B cell (primary cell): Measurements from ENCODE around the gene MICAL3. TPM values are rescaled to one million over a fixed set of nuclear protein-coding genes. Genes with fewer than 3 reads are reported as not detected.

ENCODE experiments used
- ATAC-seq: fragments of 200-7000 bp; cut with Tn5 transposase; one replicate; pipeline ENCODE4 v1.10.0; 2021; ENCODE audit warnings: low read depth, mild to moderate bottlenecking, moderate number of reproducible peaks, moderate library complexity
- CTCF ChIA-PET: fragments of 350-600 bp; sonication (Branson Sonifier 250); formaldehyde crosslinking; loops from one replicate; lab custom pipeline; 2021; ENCODE audit warnings: antibody characterized with exemption, inconsistent platforms; lab: Charles Lee
- POLR2A ChIA-PET: fragments of 350-600 bp; sonication (Branson Sonifier 250); formaldehyde crosslinking; loops from one replicate; lab custom pipeline; 2021; ENCODE audit warnings: antibody characterized with exemption; lab: Charles Lee
- DNase-seq: peaks from one replicate; pipeline ENCODE4 v3.0.0; 2013
- H2AFZ ChIP-seq: 2 replicates; pipeline ENCODE4 v1.6.1; 2012; ENCODE audit warnings: mild to moderate bottlenecking, low read depth, low read length; ENCODE audit not compliant: insufficient read depth, poor library complexity, severe bottlenecking
- H3K27ac ChIP-seq, 2 donors: 1 replicate in 1 of 2; 2 replicates in 1 of 2; pipeline ENCODE4 v1.5.1; 2012 to 2013; ENCODE audit warnings: low read length in 2 of 2, mild to moderate bottlenecking in 2 of 2, moderate library complexity in 1 of 2
- H3K27me3 ChIP-seq, 4 experiments: fragments of 200-600 bp in 1 of 4; sonication (generic) in 1 of 4; replicated peaks in 1 of 4; 1 replicate in 2 of 4; 2 replicates in 2 of 4; pipeline versions ENCODE4 v1.6.1 to v1.7.0; 2013 to 2016; ENCODE audit warnings: low read length in 3 of 4, mild to moderate bottlenecking in 2 of 4, mixed read lengths in 1 of 4, moderate library complexity in 1 of 4; ENCODE audit not compliant: insufficient read depth in 4 of 4, control insufficient read depth in 3 of 4; ENCODE audit errors: control extremely low read depth in 1 of 4
- H3K36me3 ChIP-seq, 2 experiments: replicated peaks in 1 of 2; 1 replicate in 1 of 2; 2 replicates in 1 of 2; pipeline versions ENCODE4 v1.6.1 to v1.7.1; 2013; ENCODE audit warnings: low read length in 1 of 2; ENCODE audit not compliant: insufficient read depth in 2 of 2, control insufficient read depth in 1 of 2; ENCODE audit errors: control extremely low read depth in 1 of 2, extremely low read depth in 1 of 2
- H3K4me1 ChIP-seq, 2 donors: fragments of 200-600 bp in 1 of 2; sonication (generic) in 1 of 2; 1 replicate in 1 of 2; 2 replicates in 1 of 2; pipeline versions ENCODE4 v1.5.1 to v1.6.1; 2013 to 2017; ENCODE audit warnings: low read length in 2 of 2; ENCODE audit not compliant: control insufficient read depth in 2 of 2, insufficient read depth in 2 of 2
- H3K4me2 ChIP-seq: replicated peaks from 2 replicates; pipeline ENCODE3; 2012; ENCODE audit warnings: mild to moderate bottlenecking, low read depth, low read length; ENCODE audit not compliant: poor library complexity, severe bottlenecking
- H3K4me3 ChIP-seq, 5 experiments: fragments of 200-600 bp in 1 of 5; sonication (generic) in 1 of 5; 1 replicate in 3 of 5; 2 replicates in 2 of 5; pipeline versions ENCODE4 v1.5.1 to v1.7.0; 2011 to 2016; ENCODE audit warnings: low read length in 4 of 5, mild to moderate bottlenecking in 4 of 5, low read depth in 2 of 5, control low read depth in 1 of 5, moderate library complexity in 1 of 5; ENCODE audit not compliant: insufficient read depth in 1 of 5; ENCODE audit errors: control extremely low read depth in 1 of 5, extremely low read depth in 1 of 5
- H3K79me2 ChIP-seq: fragments of 200-600 bp; sonication (generic); one replicate; pipeline ENCODE4 v1.6.0; 2016; ENCODE audit warnings: low read length; ENCODE audit not compliant: control insufficient read depth, insufficient read depth
- H3K9ac ChIP-seq: fragments of 200-600 bp; sonication (generic); 2 replicates; pipeline ENCODE4 v1.6.1; 2017; ENCODE audit warnings: mild to moderate bottlenecking, low read length, moderate library complexity
- H3K9me3 ChIP-seq, 3 donors: one replicate each; pipeline versions ENCODE4 v1.6.1 to v1.7.1; 2013; ENCODE audit warnings: low read length in 2 of 3; ENCODE audit not compliant: control insufficient read depth in 2 of 3, insufficient read depth in 1 of 3; ENCODE audit errors: control extremely low read depth in 1 of 3
- H4K20me1 ChIP-seq: 2 replicates; pipeline ENCODE4 v1.6.0; 2012; ENCODE audit warnings: mild to moderate bottlenecking, low read length; ENCODE audit not compliant: insufficient read depth, control insufficient read depth, poor library complexity, severe bottlenecking
- H3K27ac Mint-ChIP-seq: one replicate; pipeline ENCODE4 v1.8.0; 2021; ENCODE audit warnings: mixed read lengths
- H3K27me3 Mint-ChIP-seq: one replicate; pipeline ENCODE4 v1.8.0; 2021; ENCODE audit warnings: mixed read lengths
- H3K4me1 Mint-ChIP-seq: one replicate; pipeline ENCODE4 v1.8.0; 2021; ENCODE audit warnings: mixed read lengths
- H3K4me3 Mint-ChIP-seq: one replicate; pipeline ENCODE4 v1.8.0; 2021; ENCODE audit warnings: mixed read lengths
- H3K9me3 Mint-ChIP-seq: one replicate; pipeline ENCODE4 v1.8.0; 2022; ENCODE audit warnings: mixed read lengths; ENCODE audit not compliant: insufficient read depth
- CTCF ChIP-seq: fragments of 200-600 bp; IDR thresholded peaks from one replicate; pipeline ENCODE4 v1.8.0; 2022; ENCODE audit warnings: antibody characterized with exemption, mild to moderate bottlenecking
- EZH2 ChIP-seq: IDR thresholded peaks from 2 replicates; pipeline ENCODE4 v1.6.1; 2012; ENCODE audit warnings: borderline replicate concordance, low read depth, mild to moderate bottlenecking, moderate library complexity, low read length; ENCODE audit not compliant: insufficient read depth, poor library complexity, severe bottlenecking
- WGBS: methylation state at CpG from one replicate; pipeline ENCODE4 v1.1.5; 2013; ENCODE audit warnings: missing lambda C conversion rate; ENCODE audit not compliant: insufficient coverage; 5-methylcytosine and 5-hydroxymethylcytosine counted together
- intact Hi-C: fragments of 100-400 bp; cut with micrococcal nuclease; formaldehyde crosslinking; loops from one replicate; pipeline ENCODE4 v1.10.0; 2022
- polyA plus RNA-seq: library from polyadenylated mRNA; depleted of rRNA; stranded (reverse); fragments of >200 nt; gene quantifications from 2 replicates; pipeline ENCODE4 v1.2.3, GENCODE V29; 2012
- total RNA-seq, 2 donors: library from RNA; stranded (reverse); fragments of 120-200 nt in 1 of 2; gene quantifications; 1 replicate in 1 of 2; 2 replicates in 1 of 2; pipeline versions ENCODE4 v1.2.3 to v1.2.4, GENCODE V29; 2013 to 2022

MICAL3 gene
- total and polyA plus RNA-seq, 2 donors (not counting 1 experiment from before 2014, with no cell fraction given) = 50.5 to 253 TPM

- Histone ChIP-seq H2AFZ (no peak overlapping the region), H3K79me2 (peaks cover 19% of the 10 kb centered on the region), H3K9me3 (peaks cover 0 to 12% (median 0%) of the 10 kb centered on the region in 3 donors), H3K9ac (no peak overlapping the region), H3K27ac (no peak overlapping the region), H4K20me1 (peaks cover 18% of the 10 kb centered on the region), H3K4me2 (no peak overlapping the region), H3K27me3 (no peaks in the 10 kb centered on the region), H3K4me3 (no peak overlapping the region), H3K36me3 (peaks cover 0 to 10% of the 10 kb centered on the region in 2 experiments), H3K4me1 (peaks cover 33 to 38% of the 10 kb centered on the region in 2 donors)
- TF ChIP-seq CTCF (no peak), EZH2 (no peak)
- Mint-ChIP-seq H3K4me1 (peaks cover 43% of the 10 kb centered on the region), H3K4me3 (no peak overlapping the region), H3K27ac (no peak overlapping the region), H3K9me3 (no peaks in the 10 kb centered on the region), H3K27me3 (no peaks in the 10 kb centered on the region)
- WGBS = 87% methylated on average over 6 of the region's 9 CpGs
- intact Hi-C loops = no loop called here
- POLR2A ChIA-PET = no interaction called here
- CTCF ChIA-PET = interaction anchor here (2.4 to 4.9 kb wide), 4 partner anchors 11 to 225 kb away, joined by 11 to 73 read pairs (median 26); partner anchors contain the start of gene BID
- ATAC-seq (no peak), DNase-seq (no peak)
Measured at GRCh38 chr22:17783312-17783711, 241.0 kb downstream of the MICAL3 start.

GRCh38 chr22:17782621-17783020 lies 241.7 kb downstream of the MICAL3 start:
- peaks cover 50% of the 10 kb centered on the region for H3K4me1 Mint-ChIP-seq
- H3K79me2 ChIP-seq = peaks cover 26% of the 10 kb centered on the region
- POLR2A ChIA-PET = interaction anchor here (1.8 kb wide), 1 partner anchor 10 kb away, joined by 9 read pairs; no protein-coding TSS in a partner anchor

More at GRCh38 chr22:17782621-17783020, 241.7 kb downstream of the MICAL3 start:
- Histone ChIP-seq H3K4me3 (no peak overlapping the region), H4K20me1 (peaks cover 18% of the 10 kb centered on the region), H3K4me1 (peaks cover 40 to 45% of the 10 kb centered on the region in 2 donors), H3K27me3 (no peaks in the 10 kb centered on the region), H3K9ac (no peak overlapping the region), H3K4me2 (no peak overlapping the region), H2AFZ (no peak overlapping the region), H3K36me3 (peaks cover 0 to 4% of the 10 kb centered on the region in 2 experiments), H3K9me3 (peaks cover 0 to 12% (median 0%) of the 10 kb centered on the region in 3 donors), H3K27ac (no peak overlapping the region)
- ATAC-seq (no peak), DNase-seq (no peak)
- no peak overlapping the region for H3K4me3 Mint-ChIP-seq
- TF ChIP-seq CTCF (no peak), EZH2 (no peak)
- WGBS = 97% methylated on average over 11 of the region's 13 CpGs
- no peaks in the 10 kb centered on the region for H3K9me3 Mint-ChIP-seq
- intact Hi-C loops = no loop called here
- peak overlapping the region; percentile 46 for H3K27ac Mint-ChIP-seq
- CTCF ChIA-PET = interaction anchor here (4.9 kb wide), 1 partner anchor 10 kb away, joined by 73 read pairs; the partner anchor contains the start of gene BID
- H3K27me3 Mint-ChIP-seq = no peaks in the 10 kb centered on the region
